Endothelial cell of umbilical vein (primary cell): ENCODE results near the gene NDUFB7. TPM values are rescaled to one million over a fixed set of nuclear protein-coding genes. Genes with fewer than 3 reads are reported as not detected.

Source experiments
- BruUV-seq: library from RNA; stranded (reverse); fragments of 400-500 nt; replicated peaks from 2 replicates; lab custom pipeline; 2021; lab: Mats Ljungman, UMichigan
- CTCF ChIA-PET: fragments of 300-600, 350-600 bp; sonication (Branson Sonifier 250); formaldehyde crosslinking; loops from one replicate; lab custom pipeline; 2021; ENCODE audit warnings: antibody characterized with exemption, inconsistent platforms; lab: Charles Lee
- POLR2A ChIA-PET: fragments of 300-600, 350-600 bp; sonication (Branson Sonifier 250); formaldehyde crosslinking; loops from one replicate; lab custom pipeline; 2021; ENCODE audit warnings: antibody characterized with exemption, inconsistent platforms; lab: Charles Lee
- DNase-seq: peaks from one replicate; pipeline ENCODE4 v3.0.0-alpha.2; 2011; ENCODE audit warnings: low read depth, low spot score
- FAIRE-seq: peaks from 2 replicates; lab custom pipeline; 2011; peaks lifted over from hg19 to GRCh38; lab: Jason Lieb, UNC
- H2AFZ ChIP-seq: 2 replicates; pipeline ENCODE4 v1.6.0; 2012; ENCODE audit warnings: low read depth, low read length, control low read depth, inconsistent platforms
- H3K27ac ChIP-seq: 2 replicates; pipeline ENCODE4 v1.5.1; 2011; ENCODE audit warnings: low read depth, mild to moderate bottlenecking, control low read depth, low read length, moderate library complexity; ENCODE audit not compliant: insufficient read depth
- H3K27me3 ChIP-seq, 2 experiments: 2 replicates each; pipeline versions ENCODE4 v1.6.0 to v1.6.1; 2011; ENCODE audit warnings: low read length in 2 of 2, mixed read lengths in 1 of 2; ENCODE audit not compliant: control insufficient read depth in 2 of 2, insufficient read depth in 2 of 2
- H3K36me3 ChIP-seq, 2 experiments: 2 replicates in 1 of 2; 3 replicates in 1 of 2; pipeline ENCODE4 v1.5.1; 2011; ENCODE audit warnings: low read length in 2 of 2, mild to moderate bottlenecking in 1 of 2, moderate library complexity in 1 of 2; ENCODE audit not compliant: control insufficient read depth in 2 of 2, insufficient read depth in 2 of 2; ENCODE audit errors: extremely low read depth in 1 of 2
- H3K4me1 ChIP-seq: 3 replicates; pipeline ENCODE4 v1.5.1; 2011; ENCODE audit warnings: mild to moderate bottlenecking, low read length; ENCODE audit not compliant: control insufficient read depth, insufficient read depth; ENCODE audit errors: extremely low read depth
- H3K4me2 ChIP-seq: 2 replicates; pipeline ENCODE4 v1.6.1; 2011; ENCODE audit warnings: low read length, control low read depth, mixed read lengths; ENCODE audit not compliant: insufficient read depth
- H3K4me3 ChIP-seq, 3 experiments: fragments of 200-600 bp in 1 of 3; sonication (generic), shearing (Covaris generic) in 1 of 3; replicated peaks in 1 of 3; 2 replicates each; pipeline ENCODE4 v1.5.1; 2011 to 2016; ENCODE audit warnings: control low read depth in 3 of 3, low read length in 3 of 3, mild to moderate bottlenecking in 2 of 3, inconsistent platforms in 1 of 3, low read depth in 1 of 3, moderate library complexity in 1 of 3; ENCODE audit not compliant: insufficient read depth in 1 of 3
- H3K79me2 ChIP-seq: 2 replicates; pipeline ENCODE4 v1.6.0; 2012; ENCODE audit warnings: low read length, inconsistent platforms; ENCODE audit not compliant: control insufficient read depth, insufficient read depth
- H3K9ac ChIP-seq: replicated peaks from 2 replicates; pipeline ENCODE3; 2011; ENCODE audit warnings: low read length, control low read depth; ENCODE audit not compliant: insufficient read depth; ENCODE audit errors: extremely low read depth
- H3K9me1 ChIP-seq: replicated peaks from 3 replicates; pipeline ENCODE4 v1.6.0; 2011; ENCODE audit warnings: mild to moderate bottlenecking, low read length; ENCODE audit not compliant: control insufficient read depth, insufficient read depth; ENCODE audit errors: extremely low read depth
- H3K9me3 ChIP-seq: replicated peaks from 2 replicates; pipeline ENCODE4 v1.5.1; 2012; ENCODE audit warnings: low read length, inconsistent platforms; ENCODE audit not compliant: control insufficient read depth, insufficient read depth
- H4K20me1 ChIP-seq: replicated peaks from 2 replicates; pipeline ENCODE3; 2011; ENCODE audit warnings: mild to moderate bottlenecking, low read length; ENCODE audit not compliant: control insufficient read depth, insufficient read depth; ENCODE audit errors: extremely low read depth
- CTCF ChIP-seq, 2 donors: IDR thresholded peaks; 1 replicate in 1 of 2; 2 replicates in 1 of 2; pipeline ENCODE4 v1.5.1; 2011; ENCODE audit warnings: low read length in 2 of 2, mild to moderate bottlenecking in 2 of 2, moderate library complexity in 2 of 2, control low read depth in 1 of 2, inconsistent platforms in 1 of 2, low read depth in 1 of 2; ENCODE audit not compliant: insufficient read depth in 1 of 2; ENCODE audit errors: extremely low read depth in 1 of 2
- EZH2 ChIP-seq: IDR thresholded peaks from 2 replicates; pipeline ENCODE4 v1.6.1; 2012; ENCODE audit warnings: borderline replicate concordance, low read depth, mild to moderate bottlenecking, moderate library complexity, low read length, inconsistent platforms; ENCODE audit not compliant: severe bottlenecking
- FOS ChIP-seq: IDR thresholded peaks from 2 replicates; pipeline ENCODE4 v1.6.1; 2011; ENCODE audit warnings: mild to moderate bottlenecking, low read length, moderate library complexity, borderline replicate concordance; ENCODE audit not compliant: insufficient read depth
- GATA2 ChIP-seq: IDR thresholded peaks from 2 replicates; pipeline ENCODE4 v1.7.0; 2011; ENCODE audit warnings: low read depth, mild to moderate bottlenecking, moderate library complexity, mixed read lengths, low read length; ENCODE audit not compliant: insufficient read length, insufficient read depth
- JUN ChIP-seq: IDR thresholded peaks from 2 replicates; pipeline ENCODE4 v1.6.1; 2011; ENCODE audit warnings: borderline replicate concordance, low read depth; ENCODE audit not compliant: insufficient read length, insufficient read depth
- MAX ChIP-seq: IDR thresholded peaks from 2 replicates; pipeline ENCODE4 v1.6.1; 2011; ENCODE audit not compliant: insufficient read depth, insufficient read length
- MYC ChIP-seq: IDR thresholded peaks from one replicate; pipeline ENCODE4 v1.6.1; 2011; ENCODE audit warnings: mild to moderate bottlenecking, low read depth, low read length
- POLR2A ChIP-seq: IDR thresholded peaks from 2 replicates; pipeline ENCODE4 v1.6.1; 2012; ENCODE audit warnings: low read depth, mild to moderate bottlenecking, control low read depth, low read length
- POLR2AphosphoS5 ChIP-seq: IDR thresholded peaks from 2 replicates; pipeline ENCODE4 v1.6.1; 2012; ENCODE audit warnings: low read depth, mild to moderate bottlenecking, control low read depth, low read length, moderate library complexity; ENCODE audit not compliant: insufficient read depth
- dilution Hi-C: fragments of 300-500 bp; cut with MboI; formaldehyde crosslinking; loops from one replicate; pipeline ENCODE4 v1.15.0; 2019; ENCODE audit warnings: low sequenced_read_pairs; ENCODE audit not compliant: extremely low pct_ligation_motif_present
- intact Hi-C: fragments of 100-400 bp; cut with micrococcal nuclease; formaldehyde crosslinking; loops from one replicate; pipeline ENCODE4 v1.10.0; 2022
- polyA plus RNA-seq, 4 experiments: library from polyadenylated mRNA; depleted of rRNA in 3 of 4; stranded (reverse) in 3 of 4; unstranded in 1 of 4; fragments of >200 nt; gene quantifications; 2 replicates each; pipeline versions ENCODE4 v1.2.1 to v1.2.3, GENCODE V29; 2011 to 2012; ENCODE audit warnings: missing spikeins in 1 of 4
- total RNA-seq: library from RNA; stranded (reverse); gene quantifications from 2 replicates; pipeline ENCODE4 v1.2.3, GENCODE V29; 2021

NDUFB7 gene
- total and polyA plus RNA-seq, 2 donors (not counting 3 experiments of a cell fraction or from before 2014, with no cell fraction given): 177 to 655 TPM

DNA sequence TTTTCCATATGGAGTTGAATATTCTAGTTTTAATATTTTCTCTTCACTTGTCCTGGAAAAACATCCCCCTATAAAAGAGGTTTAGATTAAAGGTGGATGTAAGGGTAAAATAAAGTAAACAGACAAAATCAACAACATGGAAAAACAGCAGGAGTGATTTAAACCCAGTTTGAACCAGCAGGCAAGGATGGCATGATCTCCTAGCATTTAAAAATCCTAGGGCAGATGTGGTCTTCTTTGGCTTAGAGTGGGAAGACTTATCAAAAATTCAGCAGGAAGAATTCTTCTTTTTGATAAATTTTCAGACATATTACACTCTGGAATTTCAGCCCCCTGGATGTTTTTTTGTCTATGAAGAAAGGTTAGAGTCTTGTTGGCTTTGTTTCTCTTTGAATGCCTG is 47.5 kb upstream of the NDUFB7 start:
- BruUV-seq: no TSS peak
- no peak for TF ChIP-seq FOS
- H4K20me1 ChIP-seq: no peaks in the 10 kb centered on the region
- H3K9me3 ChIP-seq: no peaks in the 10 kb centered on the region
- no peaks in the 10 kb centered on the region for H3K27me3 ChIP-seq
- no peak for FAIRE-seq
- DNase-seq: no peak
- no peak overlapping the region for H3K4me2 ChIP-seq
- no peak overlapping the region for H3K4me3 ChIP-seq
- dilution Hi-C loops (no loop called here), intact Hi-C loops (no loop called here)
- no peak overlapping the region for H2AFZ ChIP-seq
- ChIA-PET CTCF (no interaction called here), POLR2A (no interaction called here)
- no peaks in the 10 kb centered on the region for H3K9me1 ChIP-seq
- no peak overlapping the region for H3K9ac ChIP-seq
- H3K36me3 ChIP-seq: no peaks in the 10 kb centered on the region
- no peaks in the 10 kb centered on the region for H3K79me2 ChIP-seq
- no peaks in the 10 kb centered on the region for H3K4me1 ChIP-seq
- H3K27ac ChIP-seq: no peak overlapping the region

- BruUV-seq: no TSS peak
- no peaks in the 10 kb centered on the region for H4K20me1 ChIP-seq
- no peaks in the 10 kb centered on the region for H3K9me3 ChIP-seq
- DNase-seq (no peak), FAIRE-seq (no peak)
- POLR2A ChIA-PET: no interaction called here
- CTCF ChIA-PET: no interaction called here
- intact Hi-C loops: no loop called here
- H2AFZ ChIP-seq: no peak overlapping the region
- no peaks in the 10 kb centered on the region for H3K4me1 ChIP-seq
- H3K79me2 ChIP-seq: no peaks in the 10 kb centered on the region
- no peak overlapping the region for H3K4me2 ChIP-seq
- no peak overlapping the region for H3K4me3 ChIP-seq
- H3K27ac ChIP-seq: no peak overlapping the region
- no peaks in the 10 kb centered on the region for H3K9me1 ChIP-seq
- dilution Hi-C loops: no loop called here
- H3K9ac ChIP-seq: no peak overlapping the region
- no peaks in the 10 kb centered on the region for H3K27me3 ChIP-seq
- no peaks in the 10 kb centered on the region for H3K36me3 ChIP-seq
- no peak for TF ChIP-seq EZH2
- no peak for TF ChIP-seq JUN
- no peak for TF ChIP-seq FOS
- no peak for TF ChIP-seq POLR2A
- TF ChIP-seq CTCF (IDR thresholded peaks at IDR 0.05; ENCODE audit: extremely low read depth in 1 of 2, insufficient read depth in 1 of 2, low read depth in 1 of 2, low read length in 2 of 2): no peak
- no peak for TF ChIP-seq MAX
- no peak for TF ChIP-seq MYC
- no peak for TF ChIP-seq POLR2AphosphoS5
- TF ChIP-seq GATA2: no peak
These were observed 44.5 kb upstream of the NDUFB7 start for GRCh38 chr19:14616407-14616806.
